ENCODE measurements around the gene DOCK3. TPM values are rescaled to one million over a fixed set of nuclear protein-coding genes. Genes with fewer than 3 reads are reported as not detected.

The DOCK3 gene
- total RNA-seq, 1 experiment from 2014 or later = 5.6 TPM

- no peak for TF ChIP-seq ATF3 (CRISPR knock-in tag; conservative IDR thresholded peaks at IDR 0.05)
- no peak for TF ChIP-seq NR2C2 (CRISPR knock-in tag; IDR thresholded peaks at IDR 0.05)
These were observed 601.3 kb downstream of the DOCK3 start (continued) for GRCh38 chr3:51276046-51276445.

- ATAC-seq = no peak
These were observed 604.7 kb downstream of the DOCK3 start for GRCh38 chr3:51279448-51279847.

GRCh38 chr3:51280176-51280575 is 605.4 kb downstream of the DOCK3 start:
- H3K4me3 Mint-ChIP-seq = no peak overlapping the region
- ChIA-PET CTCF (no interaction called here), POLR2A (no interaction called here)
- no peaks in the 10 kb centered on the region for H3K27me3 Mint-ChIP-seq (ENCODE audit: low read depth)
- H3K36me3 Mint-ChIP-seq = peaks cover 19% of the 10 kb centered on the region
- H3K27ac Mint-ChIP-seq = no peak overlapping the region
- H3K9me3 Mint-ChIP-seq = peaks cover 18% of the 10 kb centered on the region
- no peak for ATAC-seq
- H3K4me1 Mint-ChIP-seq = no peaks in the 10 kb centered on the region
- no peak for DNase-seq (ENCODE audit: low spot score)
- no peak for TF ChIP-seq ZNF532 (CRISPR knock-in tag; IDR thresholded peaks at IDR 0.05; ENCODE audit: borderline replicate concordance)
- no peak for TF ChIP-seq ATF2 (CRISPR knock-in tag; IDR thresholded peaks at IDR 0.05; ENCODE audit: borderline replicate concordance, low read depth)
- TF ChIP-seq ATF6 (CRISPR knock-in tag; IDR thresholded peaks at IDR 0.05) = no peak
- TF ChIP-seq EMX1 (CRISPR knock-in tag; IDR thresholded peaks at IDR 0.05) = no peak
- no peak for TF ChIP-seq ZBTB21 (CRISPR knock-in tag; IDR thresholded peaks at IDR 0.05; ENCODE audit: borderline replicate concordance)
- TF ChIP-seq CTCF (IDR thresholded peaks at IDR 0.05) = no peak
- no peak for TF ChIP-seq SOX15 (CRISPR knock-in tag; IDR thresholded peaks at IDR 0.05)

More at GRCh38 chr3:51279448-51279847, 604.7 kb downstream of the DOCK3 start:
- H3K4me1 Mint-ChIP-seq = no peaks in the 10 kb centered on the region
- no peaks in the 10 kb centered on the region for H3K27me3 Mint-ChIP-seq (ENCODE audit: low read depth)
- ChIA-PET POLR2A (no interaction called here), CTCF (no interaction called here)
- no peak overlapping the region for H3K27ac Mint-ChIP-seq
- no peak overlapping the region for H3K4me3 Mint-ChIP-seq
- H3K36me3 Mint-ChIP-seq = peaks cover 15% of the 10 kb centered on the region
- no peak for DNase-seq (ENCODE audit: low spot score)
- peaks cover 14% of the 10 kb centered on the region for H3K9me3 Mint-ChIP-seq
- TF ChIP-seq ERG (CRISPR knock-in tag; IDR thresholded peaks at IDR 0.05) (no peak), ATF3 (CRISPR knock-in tag; conservative IDR thresholded peaks at IDR 0.05) (no peak), AR (CRISPR knock-in tag; IDR thresholded peaks at IDR 0.05) (no peak)

All from WTC11 (cell line).